Mucosa of rectum (tissue), 2 donors: Measurements from ENCODE around the gene CDH6.

ENCODE experiments used
- H3K27ac ChIP-seq, 2 donors: one replicate each; pipeline ENCODE4 v1.7.0; 2013; ENCODE audit warnings: inconsistent platforms in 2 of 2, low read depth in 2 of 2, low read length in 2 of 2
- H3K27me3 ChIP-seq, 2 donors: one replicate each; pipeline ENCODE4 v1.7.0; 2013; ENCODE audit warnings: low read length in 2 of 2; ENCODE audit not compliant: control insufficient read depth in 2 of 2, insufficient read depth in 2 of 2
- H3K36me3 ChIP-seq, 2 donors: one replicate each; pipeline ENCODE4 v1.7.0; 2013; ENCODE audit warnings: low read length in 2 of 2; ENCODE audit not compliant: control insufficient read depth in 2 of 2, insufficient read depth in 2 of 2
- H3K4me1 ChIP-seq, 2 donors: one replicate each; pipeline ENCODE4 v1.7.0; 2013; ENCODE audit warnings: low read length in 2 of 2, mild to moderate bottlenecking in 1 of 2; ENCODE audit not compliant: control insufficient read depth in 2 of 2, insufficient read depth in 2 of 2
- H3K4me3 ChIP-seq, 2 donors: one replicate each; pipeline ENCODE4 v1.7.0; 2013; ENCODE audit warnings: low read length in 2 of 2
- H3K9ac ChIP-seq, 2 donors: one replicate each; pipeline ENCODE4 v1.7.0; 2013; ENCODE audit warnings: low read length in 2 of 2, low read depth in 1 of 2, mild to moderate bottlenecking in 1 of 2
- H3K9me3 ChIP-seq, 2 donors: one replicate each; pipeline ENCODE4 v1.7.0; 2013; ENCODE audit warnings: low read length in 2 of 2; ENCODE audit not compliant: control insufficient read depth in 2 of 2
- donor health status: healthy.
- donor health status: Normal muscosa, but diverticular disease.

Gene CDH6

GRCh38 chr5:31193591-31194467 lies at the start of gene CDH6:
TSS of gene CDH6 (plus strand) at chr5:31193686. CDS start at chr5:31267474, 73,788 bp downstream.
- Histone ChIP-seq H3K9me3 (no peaks in the 10 kb centered on the region), H3K27me3 (peaks cover 20 to 26% of the 10 kb centered on the region in 2 donors), H3K27ac (no peak within 1 kb of the TSS), H3K4me3 (peak within 1 kb of the TSS; percentile 50 to 64), H3K9ac (no peak within 1 kb of the TSS), H3K36me3 (no peaks in the 10 kb centered on the region), H3K4me1 (peaks cover 4% of the 10 kb centered on the region in 2 donors)

- Histone ChIP-seq H3K27me3 (no peaks in the 10 kb centered on the region), H3K9ac (no peak overlapping the region), H3K9me3 (no peaks in the 10 kb centered on the region), H3K36me3 (no peaks in the 10 kb centered on the region), H3K27ac (no peak overlapping the region), H3K4me1 (no peaks in the 10 kb centered on the region), H3K4me3 (no peak overlapping the region)
These were observed 49.1 kb upstream of the CDH6 start for GRCh38 chr5:31144364-31144763.

GRCh38 chr5:31148959-31149475 lies 44.5 kb upstream of the CDH6 start:
- Histone ChIP-seq H3K9ac (no peak overlapping the region), H3K27ac (no peak overlapping the region), H3K4me1 (no peaks in the 10 kb centered on the region), H3K27me3 (no peaks in the 10 kb centered on the region), H3K4me3 (no peak overlapping the region), H3K9me3 (no peaks in the 10 kb centered on the region), H3K36me3 (no peaks in the 10 kb centered on the region)

GRCh38 chr5:31153521-31153920 lies 40.0 kb upstream of the CDH6 start:
- Histone ChIP-seq H3K27ac (no peak overlapping the region), H3K4me1 (no peaks in the 10 kb centered on the region), H3K4me3 (no peak overlapping the region), H3K9ac (no peak overlapping the region), H3K36me3 (no peaks in the 10 kb centered on the region), H3K27me3 (no peaks in the 10 kb centered on the region), H3K9me3 (no peaks in the 10 kb centered on the region)

- Histone ChIP-seq H3K4me1 (no peaks in the 10 kb centered on the region), H3K4me3 (no peak overlapping the region), H3K27ac (no peak overlapping the region), H3K9ac (no peak overlapping the region), H3K9me3 (no peaks in the 10 kb centered on the region), H3K27me3 (no peaks in the 10 kb centered on the region), H3K36me3 (no peaks in the 10 kb centered on the region)
These were observed 36.8 kb upstream of the CDH6 start for GRCh38 chr5:31156631-31157160.

- Histone ChIP-seq H3K4me1 (peaks cover 0 to 3% of the 10 kb centered on the region in 2 donors), H3K27ac (no peak overlapping the region), H3K36me3 (no peaks in the 10 kb centered on the region), H3K9ac (no peak overlapping the region), H3K27me3 (no peaks in the 10 kb centered on the region), H3K4me3 (no peak overlapping the region), H3K9me3 (no peaks in the 10 kb centered on the region)
These were observed 35.8 kb upstream of the CDH6 start for GRCh38 chr5:31157720-31158119.

- Histone ChIP-seq H3K4me1 (peaks cover 0 to 3% of the 10 kb centered on the region in 2 donors), H3K4me3 (no peak overlapping the region), H3K36me3 (no peaks in the 10 kb centered on the region), H3K9ac (no peak overlapping the region), H3K27ac (no peak overlapping the region), H3K9me3 (no peaks in the 10 kb centered on the region), H3K27me3 (no peaks in the 10 kb centered on the region)
These were observed 34.8 kb upstream of the CDH6 start for GRCh38 chr5:31158686-31159085.

GRCh38 chr5:31161781-31162181 lies 31.7 kb upstream of the CDH6 start:
- Histone ChIP-seq H3K4me1 (peaks cover 0 to 3% of the 10 kb centered on the region in 2 donors), H3K4me3 (peak overlapping the region; percentile 37 to 51), H3K9ac (no peak overlapping the region), H3K27ac (peak overlapping the region in 1 of 2 donors; percentile 5), H3K36me3 (no peaks in the 10 kb centered on the region), H3K9me3 (no peaks in the 10 kb centered on the region), H3K27me3 (no peaks in the 10 kb centered on the region)

GRCh38 chr5:31165729-31166128 lies 27.8 kb upstream of the CDH6 start:
- H3K4me3 ChIP-seq, result no peak overlapping the region
- H3K36me3 ChIP-seq, result no peaks in the 10 kb centered on the region
- peaks cover 0 to 3% of the 10 kb centered on the region in 2 donors for H3K4me1 ChIP-seq
- no peak overlapping the region for H3K9ac ChIP-seq
- no peak overlapping the region for H3K27ac ChIP-seq
- no peaks in the 10 kb centered on the region for H3K27me3 ChIP-seq
- H3K9me3 ChIP-seq, result no peaks in the 10 kb centered on the region

- Histone ChIP-seq H3K9ac (no peak overlapping the region), H3K27me3 (no peaks in the 10 kb centered on the region), H3K27ac (no peak overlapping the region), H3K36me3 (no peaks in the 10 kb centered on the region), H3K4me3 (no peak overlapping the region), H3K9me3 (no peaks in the 10 kb centered on the region), H3K4me1 (no peaks in the 10 kb centered on the region)
These were observed 24.1 kb upstream of the CDH6 start for GRCh38 chr5:31169379-31169778.
